ENCODE data around the gene DPP9.

- TF ChIP-seq, protein P1, sequence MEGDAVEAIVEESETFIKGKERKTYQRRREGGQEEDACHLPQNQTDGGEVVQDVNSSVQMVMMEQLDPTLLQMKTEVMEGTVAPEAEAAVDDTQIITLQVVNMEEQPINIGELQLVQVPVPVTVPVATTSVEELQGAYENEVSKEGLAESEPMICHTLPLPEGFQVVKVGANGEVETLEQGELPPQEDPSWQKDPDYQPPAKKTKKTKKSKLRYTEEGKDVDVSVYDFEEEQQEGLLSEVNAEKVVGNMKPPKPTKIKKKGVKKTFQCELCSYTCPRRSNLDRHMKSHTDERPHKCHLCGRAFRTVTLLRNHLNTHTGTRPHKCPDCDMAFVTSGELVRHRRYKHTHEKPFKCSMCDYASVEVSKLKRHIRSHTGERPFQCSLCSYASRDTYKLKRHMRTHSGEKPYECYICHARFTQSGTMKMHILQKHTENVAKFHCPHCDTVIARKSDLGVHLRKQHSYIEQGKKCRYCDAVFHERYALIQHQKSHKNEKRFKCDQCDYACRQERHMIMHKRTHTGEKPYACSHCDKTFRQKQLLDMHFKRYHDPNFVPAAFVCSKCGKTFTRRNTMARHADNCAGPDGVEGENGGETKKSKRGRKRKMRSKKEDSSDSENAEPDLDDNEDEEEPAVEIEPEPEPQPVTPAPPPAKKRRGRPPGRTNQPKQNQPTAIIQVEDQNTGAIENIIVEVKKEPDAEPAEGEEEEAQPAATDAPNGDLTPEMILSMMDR (IDR thresholded peaks at IDR 0.05): no peak
- TF ChIP-seq POLR2A (IDR thresholded peaks at IDR 0.05; ENCODE audit: low read length): no peak
These were observed 23.0 kb downstream of the DPP9 start for GRCh38 chr19:4700693-4700970.

Data from A549 (cell line).